Prostate gland (tissue), 2 donors: ENCODE measurements around the gene SOX15.

Experiments
- POLR2A ChIP-seq: fragments of 450-650 bp; IDR thresholded peaks from one replicate; pipeline ENCODE4 v1.6.1; 2016; ENCODE audit warnings: antibody characterized with exemption, mild to moderate bottlenecking
- POLR2AphosphoS5 ChIP-seq: sonication (generic); formaldehyde crosslinking; IDR thresholded peaks from one replicate; pipeline ENCODE4 v1.6.1; 2017; ENCODE audit warnings: antibody characterized with exemption
- TF ChIP-seq, protein P1 (sequence below), 4 experiments: fragments of 200-600 bp in 2 of 4; fragments of 450-650 bp in 2 of 4; sonication (generic) in 2 of 4; IDR thresholded peaks; 1 replicate in 3 of 4; 2 replicates in 1 of 4; pipeline ENCODE4 v1.5.1; 2016 to 2019; ENCODE audit warnings: antibody characterized with exemption in 4 of 4, mild to moderate bottlenecking in 2 of 4, moderate library complexity in 2 of 4

DNA sequence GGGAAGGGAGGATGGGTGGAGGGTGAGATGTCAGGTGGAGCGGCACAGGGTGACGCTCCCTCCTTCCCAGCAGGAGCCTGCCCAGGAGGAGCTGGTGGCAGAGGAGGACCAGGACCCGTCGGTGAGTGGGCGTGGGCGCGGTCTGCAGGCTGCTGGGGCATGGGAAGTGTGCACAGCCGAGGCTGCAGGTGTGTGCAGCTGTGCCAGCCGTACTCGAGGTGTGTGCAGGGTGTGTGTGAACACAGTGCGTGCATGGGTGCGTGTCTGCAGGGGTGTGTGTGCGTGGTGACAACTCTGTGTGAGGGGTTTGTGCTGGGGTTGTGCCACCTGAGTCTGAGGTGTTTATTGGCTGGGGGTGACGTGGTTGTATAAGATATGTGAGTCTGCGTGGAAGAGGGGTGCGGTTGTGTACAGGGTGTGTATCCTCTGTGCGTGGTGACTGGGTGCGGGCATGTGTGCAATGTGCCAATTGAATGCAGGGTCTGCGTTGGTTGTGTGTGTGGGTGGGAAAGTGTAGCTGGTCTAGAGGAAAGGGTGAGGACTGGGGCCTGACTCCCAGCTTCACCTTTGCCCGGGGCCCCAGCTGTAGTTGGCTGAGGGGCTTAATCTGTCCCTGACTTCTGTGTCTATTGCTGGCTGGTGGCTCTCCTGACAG lies 40.4 kb downstream of the SOX15 start:
- TF ChIP-seq, protein P1, sequence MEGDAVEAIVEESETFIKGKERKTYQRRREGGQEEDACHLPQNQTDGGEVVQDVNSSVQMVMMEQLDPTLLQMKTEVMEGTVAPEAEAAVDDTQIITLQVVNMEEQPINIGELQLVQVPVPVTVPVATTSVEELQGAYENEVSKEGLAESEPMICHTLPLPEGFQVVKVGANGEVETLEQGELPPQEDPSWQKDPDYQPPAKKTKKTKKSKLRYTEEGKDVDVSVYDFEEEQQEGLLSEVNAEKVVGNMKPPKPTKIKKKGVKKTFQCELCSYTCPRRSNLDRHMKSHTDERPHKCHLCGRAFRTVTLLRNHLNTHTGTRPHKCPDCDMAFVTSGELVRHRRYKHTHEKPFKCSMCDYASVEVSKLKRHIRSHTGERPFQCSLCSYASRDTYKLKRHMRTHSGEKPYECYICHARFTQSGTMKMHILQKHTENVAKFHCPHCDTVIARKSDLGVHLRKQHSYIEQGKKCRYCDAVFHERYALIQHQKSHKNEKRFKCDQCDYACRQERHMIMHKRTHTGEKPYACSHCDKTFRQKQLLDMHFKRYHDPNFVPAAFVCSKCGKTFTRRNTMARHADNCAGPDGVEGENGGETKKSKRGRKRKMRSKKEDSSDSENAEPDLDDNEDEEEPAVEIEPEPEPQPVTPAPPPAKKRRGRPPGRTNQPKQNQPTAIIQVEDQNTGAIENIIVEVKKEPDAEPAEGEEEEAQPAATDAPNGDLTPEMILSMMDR (IDR thresholded peaks at IDR 0.05), result peak in 2 of 4 experiments; percentile 1 to 4
- TF ChIP-seq POLR2A (no peak), POLR2AphosphoS5 (no peak)
